GM12892 (cell line): ENCODE measurements around the gene PRKN.

ENCODE experiments used
- POLR2A ChIP-seq: IDR thresholded peaks from 2 replicates; pipeline ENCODE4 v1.6.1; 2011; ENCODE audit warnings: low read depth, low read length, control low read depth
- POLR2AphosphoS5 ChIP-seq: IDR thresholded peaks from 2 replicates; pipeline ENCODE4 v1.6.1; 2011; ENCODE audit warnings: low read depth, low read length, control low read depth
- TAF1 ChIP-seq: IDR thresholded peaks from 2 replicates; pipeline ENCODE4 v1.6.1; 2011; ENCODE audit warnings: low read depth, mild to moderate bottlenecking, control low read depth, low read length, borderline replicate concordance

DNA sequence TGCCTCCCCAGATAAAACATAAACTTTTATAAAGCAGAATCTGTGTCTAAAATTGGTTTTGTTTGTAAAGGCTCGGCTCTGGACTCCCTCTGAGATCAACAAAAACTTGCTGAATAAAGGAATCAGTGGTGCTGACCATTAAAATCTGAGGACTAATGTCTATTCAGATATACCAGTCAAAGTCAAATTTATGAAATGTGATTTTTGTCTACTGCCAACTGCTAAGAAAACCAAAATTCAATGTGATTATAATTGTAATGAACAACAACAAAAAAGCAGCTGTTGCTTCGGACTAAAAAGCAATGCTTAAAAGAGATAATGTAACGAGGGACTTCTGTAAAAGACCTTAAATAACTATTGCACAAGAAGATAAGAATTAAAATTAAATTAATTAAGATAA lies 26.6 kb downstream of the PRKN start:
- TF ChIP-seq TAF1 = no peak
- no peak for TF ChIP-seq POLR2A
- no peak for TF ChIP-seq POLR2AphosphoS5
